DMS79 (cell line): ENCODE measurements around the gene S100A14.
"Not testable (repeated sequence)": the region's sequence is repeated elsewhere in the genome, so short reads cannot be mapped to it uniquely, and the experiment has no call there.

Experiments used
- DNase-seq: peaks from one replicate; lab custom pipeline; 2025; lab: John Stamatoyannopoulos, UW

Gene S100A14

GRCh38 chr1:153614906-153615305 lies 1.2 kb downstream of the S100A14 start:
- DNase-seq = no peak

GRCh38 chr1:153614189-153614900 lies 1.8 kb downstream of the S100A14 start:
- no peak for DNase-seq

GRCh38 chr1:153613406-153613805 lies 2.7 kb downstream of the S100A14 start:
- no peak for DNase-seq

- DNase-seq = no peak
Observed at GRCh38 chr1:153612755-153613331, 3.3 kb downstream of the S100A14 start, which contains the start of gene S100A16. Gene S100A16, minus strand, starts transcription at chr1:153613137. Its CDS starts 4,986 bp downstream, at chr1:153608151.

- DNase-seq = no peak
Observed at GRCh38 chr1:153612111-153612754, 3.9 kb downstream of the S100A14 start.

- no peak for DNase-seq
Observed at GRCh38 chr1:153611356-153611755, 4.8 kb downstream of the S100A14 start.

- DNase-seq = no peak
Observed at GRCh38 chr1:153610811-153611301, 5.3 kb downstream of the S100A14 start.

GRCh38 chr1:153610334-153610733 lies 5.8 kb downstream of the S100A14 start:
- DNase-seq = no peak

- no peak for DNase-seq
Observed at GRCh38 chr1:153609585-153609907, 6.6 kb downstream of the S100A14 start.

GRCh38 chr1:153608742-153609584 lies 7.2 kb downstream of the S100A14 start:
- no peak for DNase-seq

- no peak for DNase-seq
Observed at GRCh38 chr1:153608089-153608682, 7.9 kb downstream of the S100A14 start.

GRCh38 chr1:153607381-153607780 lies 8.7 kb downstream of the S100A14 start:
- no peak for DNase-seq

GRCh38 chr1:153606194-153606593 lies 9.9 kb downstream of the S100A14 start:
- DNase-seq = no peak

GRCh38 chr1:153602749-153603148 lies 13.4 kb downstream of the S100A14 start:
- DNase-seq = no peak

GRCh38 chr1:153599847-153600246 lies 16.3 kb downstream of the S100A14 start:
- no peak for DNase-seq

- DNase-seq = no peak
Observed at GRCh38 chr1:153598309-153599172, 17.6 kb downstream of the S100A14 start.

GRCh38 chr1:153597206-153597605 lies 18.9 kb downstream of the S100A14 start:
- no peak for DNase-seq

- peak; percentile 45 for DNase-seq
Observed at GRCh38 chr1:153592748-153593147, 23.4 kb downstream of the S100A14 start.

- no peak for DNase-seq
Observed at GRCh38 chr1:153588482-153588881, 27.6 kb downstream of the S100A14 start.

GRCh38 chr1:153588033-153588432 lies 28.1 kb downstream of the S100A14 start:
- not testable (repeated sequence) for DNase-seq

GRCh38 chr1:153587314-153587713 lies 28.8 kb downstream of the S100A14 start:
- DNase-seq = no peak
